Nephron progenitor cell (in vitro differentiated cells): Measurements from ENCODE around the gene SIGLEC1.

Experiments
- DNase-seq: peaks from one replicate; pipeline ENCODE4 v3.0.0; 2021
- H3K27ac Mint-ChIP-seq: 2 replicates; pipeline ENCODE4 v1.8.0; 2021; ENCODE audit warnings: mild to moderate bottlenecking, moderate library complexity, mixed read lengths
- H3K27me3 Mint-ChIP-seq: 2 replicates; pipeline ENCODE4 v1.8.0; 2021; ENCODE audit warnings: mild to moderate bottlenecking, low read depth, mixed read lengths; ENCODE audit not compliant: poor library complexity
- H3K36me3 Mint-ChIP-seq: 2 replicates; pipeline ENCODE4 v1.8.0; 2021; ENCODE audit warnings: low read depth, mixed read lengths
- H3K4me1 Mint-ChIP-seq: 2 replicates; pipeline ENCODE4 v1.8.0; 2021; ENCODE audit warnings: mixed read lengths
- H3K4me3 Mint-ChIP-seq: 2 replicates; pipeline ENCODE4 v1.8.0; 2021; ENCODE audit warnings: mild to moderate bottlenecking, moderate library complexity, mixed read lengths
- H3K9me3 Mint-ChIP-seq: 2 replicates; pipeline ENCODE4 v1.8.0; 2021; ENCODE audit warnings: mild to moderate bottlenecking, moderate library complexity, mixed read lengths
- CTCF ChIP-seq: fragments of 200-600 bp; sonication (generic); IDR thresholded peaks from 2 replicates; pipeline ENCODE4 v1.5.0; 2021; ENCODE audit warnings: antibody characterized with exemption

The SIGLEC1 gene

GRCh38 chr20:3698591-3699001 lies 13.8 kb downstream of the SIGLEC1 start:
- H3K27me3 Mint-ChIP-seq: peaks cover 2% of the 10 kb centered on the region
- H3K27ac Mint-ChIP-seq: no peak overlapping the region
- H3K9me3 Mint-ChIP-seq: no peaks in the 10 kb centered on the region
- TF ChIP-seq CTCF: no peak
- H3K4me3 Mint-ChIP-seq: no peak overlapping the region
- H3K4me1 Mint-ChIP-seq: no peaks in the 10 kb centered on the region
- H3K36me3 Mint-ChIP-seq: no peaks in the 10 kb centered on the region
- no peak for DNase-seq

- Mint-ChIP-seq H3K36me3 (no peaks in the 10 kb centered on the region), H3K27ac (no peak overlapping the region), H3K4me3 (no peak overlapping the region), H3K9me3 (no peaks in the 10 kb centered on the region), H3K27me3 (peaks cover 2% of the 10 kb centered on the region), H3K4me1 (no peaks in the 10 kb centered on the region)
- no peak for DNase-seq
- TF ChIP-seq CTCF: no peak
Measured at GRCh38 chr20:3697588-3698305, 14.7 kb downstream of the SIGLEC1 start.

- no peak overlapping the region for H3K27ac Mint-ChIP-seq
- H3K36me3 Mint-ChIP-seq: no peaks in the 10 kb centered on the region
- H3K9me3 Mint-ChIP-seq: no peaks in the 10 kb centered on the region
- no peak for DNase-seq
- no peak for TF ChIP-seq CTCF
- H3K27me3 Mint-ChIP-seq: peaks cover 2% of the 10 kb centered on the region
- no peaks in the 10 kb centered on the region for H3K4me1 Mint-ChIP-seq
- H3K4me3 Mint-ChIP-seq: no peak overlapping the region
Measured at GRCh38 chr20:3696745-3697587, 15.4 kb downstream of the SIGLEC1 start.

- H3K4me1 Mint-ChIP-seq: no peaks in the 10 kb centered on the region
- no peak for DNase-seq
- H3K4me3 Mint-ChIP-seq: no peak overlapping the region
- no peaks in the 10 kb centered on the region for H3K27me3 Mint-ChIP-seq
- H3K36me3 Mint-ChIP-seq: no peaks in the 10 kb centered on the region
- no peaks in the 10 kb centered on the region for H3K9me3 Mint-ChIP-seq
- H3K27ac Mint-ChIP-seq: no peak overlapping the region
- no peak for TF ChIP-seq CTCF
Measured at GRCh38 chr20:3696200-3696599, 16.2 kb downstream of the SIGLEC1 start.

- no peak for TF ChIP-seq CTCF
- Mint-ChIP-seq H3K9me3 (no peaks in the 10 kb centered on the region), H3K4me3 (no peak overlapping the region), H3K4me1 (no peaks in the 10 kb centered on the region), H3K27ac (no peak overlapping the region), H3K36me3 (no peaks in the 10 kb centered on the region), H3K27me3 (peaks cover 3% of the 10 kb centered on the region)
- no peak for DNase-seq
Measured at GRCh38 chr20:3694864-3695263, 17.5 kb downstream of the SIGLEC1 start.
